ENCODE data around the gene ANKRD40CL.
"Not testable (repeated sequence)": the region's sequence is repeated elsewhere in the genome, so short reads cannot be mapped to it uniquely, and the experiment has no call there.

The ANKRD40CL gene

GRCh38 chr17:50758989-50759544 lies 8.3 kb downstream of the ANKRD40CL start:
- DNase-seq (ENCODE audit: low spot score), result no peak

- DNase-seq (ENCODE audit: low spot score), result no peak
These were observed 8.8 kb downstream of the ANKRD40CL start for GRCh38 chr17:50758524-50758923.

- no peak for DNase-seq (ENCODE audit: low spot score)
These were observed 12.8 kb downstream of the ANKRD40CL start for GRCh38 chr17:50754521-50754920.

- no peak for DNase-seq (ENCODE audit: low spot score)
These were observed 18.1 kb downstream of the ANKRD40CL start for GRCh38 chr17:50749245-50749644.

GRCh38 chr17:50745631-50746030 lies 21.7 kb downstream of the ANKRD40CL start:
- no peak for DNase-seq (ENCODE audit: low spot score)

- DNase-seq (ENCODE audit: low spot score), result no peak
These were observed 28.2 kb downstream of the ANKRD40CL start for GRCh38 chr17:50739098-50739497.

GRCh38 chr17:50737118-50737698 lies 30.1 kb downstream of the ANKRD40CL start:
- no peak for DNase-seq (ENCODE audit: low spot score)

- no peak for DNase-seq (ENCODE audit: low spot score)
These were observed 32.0 kb downstream of the ANKRD40CL start for GRCh38 chr17:50735287-50735686.

GRCh38 chr17:50731575-50732460 lies 35.5 kb downstream of the ANKRD40CL start:
- DNase-seq (ENCODE audit: low spot score), result peak; percentile 68

- no peak for DNase-seq (ENCODE audit: low spot score)
These were observed 38.2 kb downstream of the ANKRD40CL start for GRCh38 chr17:50728881-50729765.

- DNase-seq (ENCODE audit: low spot score), result no peak
These were observed 39.2 kb downstream of the ANKRD40CL start for GRCh38 chr17:50728112-50728429.

GRCh38 chr17:50725769-50726655 lies 41.3 kb downstream of the ANKRD40CL start:
- no peak for DNase-seq (ENCODE audit: low spot score)

GRCh38 chr17:50724622-50725021 lies 42.7 kb downstream of the ANKRD40CL start:
- DNase-seq (ENCODE audit: low spot score), result not testable (repeated sequence)

GRCh38 chr17:50722746-50723145 lies 44.6 kb downstream of the ANKRD40CL start:
- no peak for DNase-seq (ENCODE audit: low spot score)

GRCh38 chr17:50721194-50722010 lies 45.9 kb downstream of the ANKRD40CL start:
- no peak for DNase-seq (ENCODE audit: low spot score)

GRCh38 chr17:50719924-50720794 lies 47.2 kb downstream of the ANKRD40CL start:
- no peak for DNase-seq (ENCODE audit: low spot score)

- DNase-seq (ENCODE audit: low spot score), result peak; percentile 100
These were observed 48.0 kb downstream of the ANKRD40CL start, which contains the start of gene LUC7L3 for GRCh38 chr17:50719144-50719923. Gene LUC7L3, plus strand, starts transcription at chr17:50719603. Its CDS starts 130 bp downstream, at chr17:50719733.

GRCh38 chr17:50715471-50715870 lies 51.8 kb downstream of the ANKRD40CL start:
- DNase-seq (ENCODE audit: low spot score), result no peak
